DND-41 (cell line): ENCODE measurements around the gene C11orf87.

Experiments used
- EZH2 ChIP-seq: IDR thresholded peaks from 3 replicates; pipeline ENCODE4 v1.6.1; 2012; ENCODE audit warnings: borderline replicate concordance, low read depth, mild to moderate bottlenecking, moderate library complexity, low read length, inconsistent platforms; ENCODE audit not compliant: severe bottlenecking
- TF ChIP-seq, protein P1 (sequence below): IDR thresholded peaks from 2 replicates; pipeline ENCODE4 v1.5.1; 2012; ENCODE audit warnings: borderline replicate concordance, low read length, moderate library complexity, mild to moderate bottlenecking; ENCODE audit not compliant: poor library complexity, severe bottlenecking; ENCODE audit errors: extremely low read depth

DNA sequence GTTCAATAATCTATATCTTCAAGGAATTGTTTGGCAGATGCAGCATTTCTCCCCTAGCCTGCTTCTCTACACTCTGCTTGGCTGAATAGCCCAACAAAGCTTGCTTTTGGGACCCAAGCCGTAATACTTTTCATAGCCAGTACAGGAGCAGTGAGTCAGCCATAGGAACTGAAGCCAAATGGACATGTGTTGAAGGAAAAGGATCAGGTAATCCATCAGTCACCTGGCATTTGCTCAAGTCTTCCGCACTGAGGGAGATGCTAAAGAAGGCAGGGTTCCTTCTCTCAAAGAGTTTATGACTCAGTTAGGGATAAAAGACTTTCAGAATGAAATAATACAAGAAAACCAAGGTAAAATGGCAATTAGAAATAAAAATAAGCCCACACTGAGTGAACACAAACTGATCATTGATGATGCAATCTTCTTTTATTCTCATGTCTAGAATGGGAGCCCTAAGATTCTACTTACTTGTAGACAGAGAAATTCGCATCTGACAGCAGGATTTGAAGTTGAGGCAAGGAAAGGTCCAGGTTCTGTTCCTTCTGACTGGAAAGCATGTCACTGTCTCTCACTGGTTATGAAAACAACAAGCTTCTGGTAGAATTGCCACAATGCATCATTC, 13.2 kb downstream of the C11orf87 start:
- TF ChIP-seq, protein P1, sequence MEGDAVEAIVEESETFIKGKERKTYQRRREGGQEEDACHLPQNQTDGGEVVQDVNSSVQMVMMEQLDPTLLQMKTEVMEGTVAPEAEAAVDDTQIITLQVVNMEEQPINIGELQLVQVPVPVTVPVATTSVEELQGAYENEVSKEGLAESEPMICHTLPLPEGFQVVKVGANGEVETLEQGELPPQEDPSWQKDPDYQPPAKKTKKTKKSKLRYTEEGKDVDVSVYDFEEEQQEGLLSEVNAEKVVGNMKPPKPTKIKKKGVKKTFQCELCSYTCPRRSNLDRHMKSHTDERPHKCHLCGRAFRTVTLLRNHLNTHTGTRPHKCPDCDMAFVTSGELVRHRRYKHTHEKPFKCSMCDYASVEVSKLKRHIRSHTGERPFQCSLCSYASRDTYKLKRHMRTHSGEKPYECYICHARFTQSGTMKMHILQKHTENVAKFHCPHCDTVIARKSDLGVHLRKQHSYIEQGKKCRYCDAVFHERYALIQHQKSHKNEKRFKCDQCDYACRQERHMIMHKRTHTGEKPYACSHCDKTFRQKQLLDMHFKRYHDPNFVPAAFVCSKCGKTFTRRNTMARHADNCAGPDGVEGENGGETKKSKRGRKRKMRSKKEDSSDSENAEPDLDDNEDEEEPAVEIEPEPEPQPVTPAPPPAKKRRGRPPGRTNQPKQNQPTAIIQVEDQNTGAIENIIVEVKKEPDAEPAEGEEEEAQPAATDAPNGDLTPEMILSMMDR, result no peak
- TF ChIP-seq EZH2, result no peak
